SK-N-MC (cell line): Measurements from ENCODE around the gene RELN.

ENCODE experiments used
- EZH2 ChIP-seq: fragments of 200-600 bp; sonication (generic); IDR thresholded peaks from one replicate; pipeline ENCODE4 v1.6.1; 2017; ENCODE audit warnings: antibody characterized with exemption
- FOXP2 ChIP-seq: optimal IDR thresholded peaks from 2 replicates; pipeline ENCODE3; 2011; ENCODE audit warnings: mild to moderate bottlenecking, moderate library complexity; ENCODE audit not compliant: insufficient read depth; ENCODE audit errors: extremely low read length, control extremely low read depth
- POLR2AphosphoS5 ChIP-seq: IDR thresholded peaks from 2 replicates; pipeline ENCODE4 v1.6.1; 2012; ENCODE audit warnings: mild to moderate bottlenecking, low read depth, low read length, borderline replicate concordance

DNA sequence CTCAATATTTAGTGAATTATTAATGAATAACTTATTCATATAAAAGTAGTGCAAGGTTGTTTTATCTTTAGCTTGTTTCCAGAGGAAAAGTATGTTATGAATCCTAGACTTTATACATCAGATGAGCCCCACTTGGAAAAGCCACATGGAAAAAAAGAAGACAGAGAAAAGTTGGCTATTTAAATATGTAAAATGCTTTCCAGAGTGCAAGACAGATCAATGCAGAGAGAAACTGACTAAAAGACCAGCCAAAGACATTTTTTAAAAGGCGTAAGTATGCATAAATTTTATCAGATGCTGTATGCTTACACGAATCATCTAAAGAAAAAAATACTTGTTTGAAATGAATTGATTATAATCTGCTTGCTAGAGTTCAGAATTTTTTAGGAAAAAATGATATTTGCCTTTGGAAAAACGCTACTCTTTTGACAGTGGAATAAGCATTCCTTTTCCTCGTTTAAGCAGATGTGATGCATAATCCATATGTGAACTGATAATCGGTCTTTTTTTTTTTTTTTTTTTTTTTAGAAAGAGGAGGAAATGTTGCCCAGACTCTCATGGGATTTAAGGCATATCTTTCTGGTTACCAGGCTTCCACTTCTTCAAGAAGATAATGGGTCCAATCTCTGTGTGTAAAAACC is 70.7 kb downstream of the RELN start:
- TF ChIP-seq EZH2: no peak
- TF ChIP-seq POLR2AphosphoS5: no peak
- no peak for TF ChIP-seq FOXP2
